Measurements from ENCODE around the gene SMYD2.
"Not testable (repeated sequence)": the region's sequence is repeated elsewhere in the genome, so short reads cannot be mapped to it uniquely, and the experiment has no call there.

The SMYD2 gene

DNA sequence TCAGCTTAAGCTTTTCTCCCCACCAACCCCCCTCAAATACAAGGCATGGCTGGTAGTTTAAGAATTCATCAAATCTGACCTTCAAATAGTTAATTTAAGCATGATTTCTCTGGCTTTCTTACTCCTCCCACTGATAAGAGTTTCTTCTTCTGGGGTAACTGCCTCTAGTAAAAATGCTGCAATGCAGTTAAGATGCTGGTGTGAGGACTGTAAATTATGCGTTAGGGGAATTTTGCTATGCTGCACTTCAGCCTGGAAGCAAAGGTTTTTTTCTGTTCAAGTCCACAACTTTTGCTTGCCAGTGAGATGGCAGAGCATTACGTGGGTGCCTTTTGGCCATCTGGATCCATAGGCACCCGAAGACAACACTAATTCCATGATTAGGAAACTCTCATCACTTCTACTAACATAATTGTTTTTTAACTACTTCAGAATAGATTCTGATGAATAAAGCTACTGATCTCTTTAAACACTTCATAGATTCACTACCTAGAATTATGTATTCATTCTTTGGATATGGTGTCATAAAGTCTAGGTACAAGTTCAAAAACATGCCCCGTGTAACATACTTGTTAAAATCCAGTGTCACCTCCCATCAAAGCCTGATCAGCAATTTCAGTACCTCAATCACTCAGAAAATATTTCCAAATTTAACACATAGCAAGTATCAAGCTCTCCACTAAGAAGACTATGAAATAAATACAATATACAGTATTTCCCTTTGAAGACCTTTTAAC is 8.8 kb upstream of the SMYD2 start:
- DNase-seq (ENCODE audit: low read depth), result no peak

DNA sequence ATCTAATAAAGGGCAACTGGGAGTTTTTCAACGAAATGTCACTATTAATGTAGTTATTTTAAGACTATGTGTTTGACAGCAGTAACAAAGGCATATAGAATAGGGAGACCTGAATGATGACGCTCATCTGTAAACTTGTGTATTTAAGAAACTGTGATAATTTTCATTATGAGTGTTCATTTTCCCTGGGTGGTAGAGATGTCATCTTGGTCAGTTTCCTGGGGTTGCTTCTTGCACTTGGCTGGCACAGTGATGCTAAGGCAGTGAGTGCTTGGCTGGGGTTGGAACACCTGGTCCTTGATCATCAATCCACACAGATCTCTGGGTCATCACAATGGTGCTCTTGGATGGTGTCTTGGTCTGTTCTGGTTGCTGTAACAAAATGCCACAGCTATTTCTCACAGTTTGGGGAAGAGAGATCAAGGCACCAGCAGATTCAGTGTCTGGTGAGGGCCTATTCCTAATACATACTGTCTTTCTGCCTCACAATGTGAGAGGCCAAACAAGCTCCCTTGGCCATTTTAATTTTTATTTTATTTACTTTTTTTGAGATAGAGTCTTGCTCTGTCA is 7.9 kb upstream of the SMYD2 start:
- DNase-seq (ENCODE audit: low read depth), result no peak

DNA sequence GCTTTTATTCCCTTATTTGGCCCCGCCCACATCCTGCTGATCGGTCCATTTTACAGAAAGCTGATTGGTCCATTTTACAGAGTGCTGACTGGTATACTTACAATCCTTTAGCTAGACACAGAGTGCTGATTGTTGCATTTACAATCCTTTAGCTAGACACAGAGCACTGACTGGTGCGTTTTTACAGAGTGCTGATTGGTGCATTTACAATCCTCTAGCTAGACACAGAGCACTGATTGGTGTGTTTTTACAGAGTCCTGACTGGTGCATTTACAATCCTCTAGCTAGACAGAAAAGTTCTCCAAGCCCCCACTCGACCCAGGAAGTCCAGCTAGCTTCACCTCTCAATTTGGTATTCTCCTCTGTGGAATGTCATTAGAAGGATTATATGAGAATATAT is 5.3 kb upstream of the SMYD2 start:
- not testable (repeated sequence) for DNase-seq (ENCODE audit: low read depth)

DNA sequence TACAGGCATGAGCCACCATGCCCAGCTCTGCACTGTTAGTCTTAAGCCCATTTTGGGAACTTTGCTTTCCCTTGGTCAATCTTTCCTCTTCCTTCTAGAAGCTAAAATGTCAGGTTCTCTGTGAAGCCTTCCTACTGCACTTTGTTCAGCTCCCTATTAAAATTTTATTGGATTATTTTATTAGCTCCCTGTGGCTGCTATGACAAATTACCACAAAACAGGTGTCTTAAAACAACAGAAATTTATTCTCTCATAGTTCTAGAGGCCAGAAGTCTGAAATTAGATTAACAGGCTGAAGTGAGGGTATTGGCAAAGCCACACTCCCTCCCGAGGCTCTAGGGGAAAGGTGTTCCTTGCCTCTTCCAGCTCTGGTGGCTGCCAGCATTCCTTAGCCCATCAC is 4.2 kb upstream of the SMYD2 start:
- DNase-seq (ENCODE audit: low read depth), result no peak

DNA sequence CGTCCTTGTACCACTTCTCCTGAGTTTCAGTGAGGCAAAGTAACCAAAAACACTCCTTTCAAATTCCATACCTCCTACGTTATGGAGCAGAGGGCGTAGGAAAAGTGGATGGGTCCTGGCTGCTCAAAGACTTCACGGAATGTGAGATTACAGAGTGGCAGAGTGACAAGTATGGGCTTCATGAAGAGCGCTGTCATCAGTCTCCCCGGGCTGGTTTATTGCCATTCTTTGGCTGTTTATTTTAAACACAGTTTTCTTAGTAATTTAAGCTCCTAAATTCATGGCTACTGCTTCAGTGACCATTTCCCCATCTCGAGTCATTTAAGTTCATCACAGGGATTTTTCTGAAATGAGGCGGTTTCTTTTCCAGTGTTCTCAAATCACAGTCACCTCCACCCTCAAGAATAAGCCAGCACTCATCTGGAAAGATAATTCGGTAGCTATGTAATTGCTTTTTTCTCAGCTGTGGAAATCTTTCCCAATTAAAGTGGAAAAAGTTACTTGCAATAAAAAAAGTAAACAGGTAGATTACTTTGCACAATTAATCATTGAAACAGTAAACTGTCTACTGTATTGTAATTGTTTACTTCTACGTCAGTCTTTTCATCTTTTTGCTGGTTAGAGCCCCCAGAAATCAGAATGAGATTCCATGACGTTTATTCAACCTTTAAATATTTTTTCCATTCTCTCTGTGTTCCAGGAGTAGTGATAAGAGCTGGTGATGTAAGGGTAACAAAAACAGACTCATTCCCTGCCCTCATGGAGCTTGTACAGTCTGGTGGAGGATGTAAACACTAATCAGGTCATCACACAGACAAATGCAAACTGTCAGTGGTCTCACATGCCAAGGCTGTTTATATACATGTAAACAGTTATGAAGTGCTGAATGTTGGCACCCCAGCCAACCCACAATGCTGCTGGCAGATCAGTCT is 3.0 kb upstream of the SMYD2 start:
- no peak for DNase-seq (ENCODE audit: low read depth)

DNA sequence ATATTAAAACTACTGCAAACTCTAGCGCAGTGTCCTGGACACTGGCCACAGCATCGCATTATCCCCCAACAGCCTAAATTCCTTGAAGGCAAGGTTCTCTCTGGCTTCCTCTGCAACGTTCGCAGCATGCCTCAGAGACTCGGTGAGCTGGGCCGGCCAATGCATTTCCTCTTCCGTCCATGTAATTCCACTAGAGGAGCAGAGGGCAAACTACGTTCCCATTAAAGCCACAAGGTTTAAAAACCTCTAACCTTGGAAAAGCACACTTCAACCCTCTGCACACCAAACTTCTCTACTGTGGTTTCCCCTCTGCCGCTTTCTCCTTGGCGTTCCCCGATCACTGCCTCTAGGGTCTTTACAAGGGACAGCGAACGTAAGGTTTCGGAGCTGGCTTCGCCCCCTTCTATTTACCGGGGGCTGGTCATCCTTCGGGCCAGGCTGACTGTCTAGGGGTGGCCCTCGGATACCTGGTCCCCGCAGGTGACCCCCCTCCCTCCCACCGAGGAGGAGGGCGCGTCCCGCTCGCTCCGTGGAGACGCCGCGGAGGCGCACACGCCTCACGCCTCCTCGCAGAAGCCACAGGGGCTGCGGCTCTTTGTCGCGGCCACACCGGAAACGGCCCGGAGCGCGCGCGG is 456 bp upstream of the SMYD2 start:
- DNase-seq (ENCODE audit: low read depth), result no peak

DNA sequence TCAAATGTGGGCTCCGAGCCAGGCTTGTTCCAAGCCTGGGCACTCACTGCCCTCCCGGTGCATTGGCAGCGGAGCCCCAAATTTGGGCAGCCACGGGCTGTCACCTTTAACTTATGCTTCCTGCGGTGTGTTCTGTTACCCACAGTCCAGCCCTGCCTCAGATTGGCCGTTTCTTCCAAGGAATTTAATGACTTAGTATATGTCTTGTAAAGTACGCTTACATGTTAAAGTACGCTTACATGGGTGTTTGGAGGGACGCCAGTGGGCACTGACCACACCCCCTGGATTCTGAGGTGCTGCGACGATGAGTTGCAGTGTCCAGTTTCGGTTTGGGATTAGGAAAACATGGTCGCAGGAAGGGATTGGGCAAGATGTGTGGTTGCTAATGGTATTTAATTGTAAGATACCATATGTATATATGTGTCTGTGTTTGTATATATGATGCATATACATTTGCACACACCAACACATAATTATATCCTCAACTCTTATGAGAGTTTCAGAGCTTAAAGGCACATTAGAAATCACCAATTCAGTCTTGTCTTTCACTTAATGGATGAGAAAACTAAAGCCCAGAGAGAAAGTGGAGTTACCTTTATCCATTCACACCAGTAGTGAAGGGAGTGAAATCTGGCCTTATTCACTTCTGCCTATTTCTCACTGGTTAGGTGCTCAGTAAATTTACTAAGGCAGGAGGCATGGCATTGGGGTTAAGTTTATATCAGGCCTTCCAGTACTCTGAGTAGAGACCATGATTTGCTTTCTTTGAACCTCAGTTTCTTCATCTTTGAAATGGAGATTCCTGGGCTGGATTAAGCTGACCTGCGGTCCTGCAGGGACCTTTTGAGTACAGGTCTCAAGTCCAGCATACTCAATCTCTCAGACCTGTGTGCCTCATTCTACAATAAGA is 1.0 kb downstream of the SMYD2 start:
- no peak for DNase-seq (ENCODE audit: low read depth)

DNA sequence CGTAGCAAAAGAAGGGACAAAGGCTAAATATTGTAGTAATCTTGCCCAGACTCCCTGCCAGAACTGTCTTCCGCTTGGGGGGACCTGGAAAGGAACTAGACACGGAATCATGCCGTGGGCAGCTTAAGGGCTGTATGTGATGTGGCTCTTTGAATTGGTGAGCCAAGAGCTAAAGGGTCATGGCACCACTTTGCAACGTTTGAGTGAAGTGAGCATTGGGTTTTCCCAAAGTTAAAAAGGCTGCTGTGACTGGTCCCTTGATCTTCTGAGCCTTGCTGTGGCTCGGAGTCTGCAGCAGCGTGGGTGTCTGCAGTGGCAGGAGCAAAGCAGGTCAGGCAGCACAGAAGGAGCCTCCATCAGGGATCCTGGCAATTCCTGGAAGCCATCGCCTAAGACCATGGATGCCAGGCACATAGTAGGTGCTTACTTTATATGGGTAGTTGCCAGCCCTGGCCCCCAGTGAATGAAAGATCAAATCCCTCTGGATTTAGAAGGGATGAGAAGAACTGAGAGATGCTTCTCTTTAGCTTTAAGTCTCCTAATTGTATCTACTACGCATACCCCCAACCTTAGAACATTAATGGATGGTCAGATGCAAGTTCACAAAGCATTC is 1.8 kb downstream of the SMYD2 start:
- DNase-seq (ENCODE audit: low read depth), result no peak

DNA sequence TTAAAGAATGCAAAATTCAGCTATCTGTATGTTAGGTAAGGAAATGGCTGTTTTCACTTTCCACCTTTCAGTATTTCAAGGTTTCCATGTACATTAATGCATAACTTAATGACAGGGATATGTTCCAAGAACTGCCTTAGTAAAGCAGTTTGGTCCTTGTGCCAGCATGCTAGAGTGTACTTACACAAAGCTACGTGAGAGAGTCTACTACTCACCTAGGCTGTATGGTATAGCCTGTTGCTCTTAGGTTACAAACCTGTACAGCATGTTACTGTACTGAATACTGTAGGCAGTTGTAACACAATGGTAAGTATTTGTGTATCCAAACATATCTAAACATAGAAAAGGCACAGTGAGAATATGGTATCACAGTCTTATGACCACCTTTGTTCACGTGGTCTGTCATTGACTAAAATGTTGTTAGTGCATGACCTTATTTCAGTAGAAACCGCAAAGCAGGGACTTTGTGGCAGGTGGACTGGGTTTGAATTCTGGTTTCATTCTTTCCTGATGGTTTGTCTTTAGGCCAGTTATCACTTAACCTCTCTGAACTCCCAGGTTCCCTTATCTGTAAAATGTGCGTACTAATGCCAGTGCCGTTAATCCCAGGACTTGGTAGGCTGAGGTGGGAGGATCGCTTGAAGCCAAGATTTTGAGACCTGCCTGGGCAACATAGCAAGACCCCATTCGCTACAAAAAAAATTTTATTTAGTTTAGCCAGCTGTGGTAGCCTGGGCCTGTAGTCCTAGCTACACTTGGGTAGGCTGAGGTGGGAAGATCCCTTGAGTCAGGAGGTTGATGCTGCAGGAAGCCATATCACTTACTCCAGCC is 4.9 kb downstream of the SMYD2 start:
- no peak for DNase-seq (ENCODE audit: low read depth)

DNA sequence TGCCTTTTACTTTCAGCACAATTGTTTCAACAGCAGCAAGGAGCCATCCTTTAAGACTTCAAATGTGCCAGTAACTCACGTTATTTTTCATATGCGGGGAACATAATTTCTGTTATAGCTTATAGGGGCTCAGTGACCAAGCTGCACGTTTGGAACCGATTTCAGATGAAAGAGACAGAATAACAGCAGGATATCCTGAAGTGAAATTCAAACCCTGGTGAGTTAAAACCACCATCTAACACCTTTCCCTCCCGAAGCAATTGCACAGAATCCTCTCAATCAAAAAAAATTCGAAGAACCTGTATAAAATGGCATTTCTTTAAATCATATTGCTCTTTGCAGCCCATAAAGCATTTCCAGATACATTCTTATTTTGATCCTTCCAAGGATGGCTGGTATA is 6.9 kb downstream of the SMYD2 start:
- no peak for DNase-seq (ENCODE audit: low read depth)

DNA sequence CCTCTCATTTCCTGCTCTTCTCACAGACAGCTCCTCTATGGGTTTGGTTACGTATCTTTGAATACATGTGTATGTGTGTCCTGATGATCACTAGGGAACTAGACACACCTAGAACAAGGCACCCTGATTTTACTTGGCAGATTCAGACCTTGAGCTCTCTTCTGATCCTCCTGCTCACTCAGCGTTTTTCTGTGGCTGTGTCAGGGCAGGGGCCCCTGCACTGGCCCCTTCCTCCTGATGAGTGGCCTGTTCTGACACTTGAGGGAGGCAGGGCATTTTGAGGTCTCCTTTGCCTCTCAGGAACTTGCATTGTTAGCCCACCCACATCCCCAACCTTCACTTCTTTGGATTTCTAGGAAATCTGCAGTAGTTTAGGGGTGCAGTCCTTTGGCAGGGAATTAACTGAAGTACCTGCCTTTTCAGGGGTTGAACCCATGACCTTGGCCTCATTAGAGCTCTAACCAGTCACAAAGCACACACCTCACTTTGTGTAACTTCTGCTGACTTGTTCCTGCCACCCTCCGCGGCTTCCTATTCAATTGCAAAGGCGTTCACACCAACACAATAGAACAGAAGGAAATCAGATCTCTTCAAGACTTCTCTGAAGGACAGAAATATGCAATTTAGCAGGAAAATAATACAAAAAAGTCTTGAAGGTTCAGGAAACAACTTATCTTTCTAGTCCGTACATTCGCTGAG is 8.8 kb downstream of the SMYD2 start:
- DNase-seq (ENCODE audit: low read depth), result no peak

DNA sequence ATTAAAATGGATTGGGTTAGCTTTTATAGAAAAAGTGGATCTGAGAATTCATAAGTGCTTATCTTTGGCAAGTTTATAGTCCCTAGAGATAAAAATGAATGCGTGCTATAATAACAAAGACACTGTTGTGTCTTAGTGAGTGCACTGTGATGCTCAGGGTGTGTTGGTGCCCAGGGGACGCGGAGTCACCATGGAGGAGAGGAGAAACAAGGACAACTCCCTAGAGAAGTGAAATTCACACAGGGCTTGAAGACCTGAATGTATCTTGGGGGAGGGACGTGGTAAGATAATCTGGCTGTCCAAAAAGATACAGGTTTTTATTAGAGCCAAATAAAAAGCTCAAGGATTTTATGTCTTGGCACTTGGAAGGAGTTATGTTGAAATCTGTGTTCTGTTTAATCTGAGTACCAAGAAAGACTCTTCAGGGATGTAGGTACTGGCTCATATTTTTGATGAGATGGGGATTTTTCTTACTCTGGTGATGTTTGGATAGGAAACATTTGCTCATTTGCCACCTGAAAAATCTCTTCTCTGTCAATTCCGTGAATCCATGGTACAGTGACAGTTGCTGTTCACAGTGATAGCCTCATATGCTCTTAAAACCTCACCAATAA is 9.6 kb downstream of the SMYD2 start:
- no peak for DNase-seq (ENCODE audit: low read depth)

DNA sequence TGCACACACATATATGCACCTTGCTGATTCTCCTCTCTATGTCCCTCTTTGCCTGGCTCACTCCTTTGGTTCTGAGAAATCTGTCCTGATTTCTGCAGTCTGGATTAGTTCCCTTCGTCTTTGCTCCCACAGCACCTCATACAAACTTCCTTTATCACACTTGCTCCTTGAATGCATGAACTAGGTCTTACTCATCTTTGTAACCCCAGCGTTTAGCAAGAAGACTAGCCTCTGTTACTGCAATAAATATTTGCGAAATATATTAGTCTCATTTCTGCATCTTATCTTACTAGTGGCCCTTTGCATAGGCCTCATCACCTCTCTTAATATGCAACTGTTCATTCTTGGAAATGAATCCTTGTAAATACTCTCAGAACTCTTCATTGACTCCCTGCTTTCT is 11.4 kb downstream of the SMYD2 start:
- DNase-seq (ENCODE audit: low read depth), result no peak

DNA sequence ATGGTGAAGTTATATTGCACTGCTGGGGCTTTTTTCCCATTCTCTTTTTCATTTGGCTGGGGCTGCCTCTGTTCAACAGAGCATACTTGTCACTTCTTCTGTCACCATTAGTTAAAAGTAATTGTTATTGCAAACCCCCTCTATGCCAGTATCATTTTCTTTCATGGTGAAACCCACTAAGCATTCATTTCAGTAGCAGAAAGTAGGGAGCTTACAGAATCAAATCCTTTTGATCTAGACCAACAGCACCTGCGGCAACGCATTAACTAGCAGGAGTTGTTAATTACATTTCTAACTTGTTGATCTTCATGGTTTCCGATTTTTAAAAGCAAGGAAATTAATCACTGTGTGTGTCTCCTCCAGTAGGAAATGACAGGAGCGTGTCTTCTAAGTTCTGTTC is 15.0 kb downstream of the SMYD2 start:
- DNase-seq (ENCODE audit: low read depth), result no peak

DNA sequence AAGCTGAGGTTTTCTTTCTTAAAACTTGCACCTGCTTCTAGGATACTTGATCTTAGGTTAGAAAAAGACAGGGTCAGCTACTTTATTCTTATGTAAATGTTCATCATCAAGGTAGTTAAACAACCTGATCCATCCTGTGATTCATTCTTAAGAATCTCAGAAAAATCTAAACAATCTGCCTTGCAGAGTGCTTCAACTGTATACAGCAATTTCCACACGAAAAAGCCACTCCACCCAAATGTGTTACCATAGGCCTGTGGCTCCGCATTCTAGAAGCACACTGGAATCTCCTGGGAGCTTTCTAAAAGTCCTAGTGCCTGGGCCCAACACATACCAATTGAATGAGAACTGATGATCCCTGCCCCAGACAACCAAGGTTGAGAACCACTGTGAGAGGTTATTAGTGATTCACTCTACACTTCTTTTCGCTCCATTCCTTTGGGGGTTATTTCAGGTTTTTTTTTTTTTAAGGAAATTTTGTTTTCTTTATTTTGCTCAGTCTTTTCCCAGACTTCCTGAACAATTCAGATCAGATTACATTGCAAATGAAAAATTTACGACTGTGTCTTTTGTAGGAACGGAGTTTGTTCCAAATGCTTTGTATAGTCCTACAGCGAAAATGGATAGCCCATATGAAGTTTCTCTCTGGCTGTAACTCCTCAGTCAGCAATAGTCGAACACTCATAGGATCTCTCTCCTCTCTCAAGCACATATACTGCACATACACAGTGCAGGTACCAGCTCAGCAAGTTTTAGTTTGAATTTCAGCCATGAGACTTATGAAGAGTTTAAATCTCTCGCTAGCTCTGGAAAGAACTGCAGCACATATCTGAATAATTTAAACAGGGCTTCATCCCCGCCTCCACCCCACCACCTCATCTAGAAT is 16.1 kb downstream of the SMYD2 start:
- no peak for DNase-seq (ENCODE audit: low read depth)

DNA sequence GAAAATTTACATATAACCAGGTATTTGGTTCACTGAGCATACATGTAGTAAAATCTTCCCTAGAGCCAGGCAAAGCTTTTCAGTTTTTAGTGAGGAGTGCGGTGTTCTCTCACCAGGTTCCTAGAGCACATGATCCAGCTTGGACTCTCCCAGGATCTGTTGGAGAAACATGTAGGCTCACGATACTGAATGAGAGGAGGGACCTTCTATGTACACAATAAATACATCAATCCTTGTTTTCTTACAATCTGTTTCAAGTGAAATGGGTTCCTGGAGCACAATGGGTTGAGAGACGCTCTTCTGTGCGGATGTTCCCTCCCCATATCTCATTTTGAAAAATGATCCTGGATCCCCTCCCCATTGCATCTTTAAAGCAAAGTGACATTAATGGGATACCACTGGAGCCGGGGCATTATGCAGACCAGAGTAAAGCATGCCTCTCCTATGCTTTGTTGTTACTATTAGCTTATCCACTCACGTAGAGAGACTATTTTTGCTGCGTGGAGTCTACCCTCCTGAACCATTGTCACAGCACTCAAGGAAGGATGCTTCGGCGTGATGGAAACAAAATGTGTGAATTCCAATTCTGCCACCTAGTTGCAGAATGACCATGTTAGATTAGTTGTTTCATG is 19.3 kb downstream of the SMYD2 start:
- no peak for DNase-seq (ENCODE audit: low read depth)

DNA sequence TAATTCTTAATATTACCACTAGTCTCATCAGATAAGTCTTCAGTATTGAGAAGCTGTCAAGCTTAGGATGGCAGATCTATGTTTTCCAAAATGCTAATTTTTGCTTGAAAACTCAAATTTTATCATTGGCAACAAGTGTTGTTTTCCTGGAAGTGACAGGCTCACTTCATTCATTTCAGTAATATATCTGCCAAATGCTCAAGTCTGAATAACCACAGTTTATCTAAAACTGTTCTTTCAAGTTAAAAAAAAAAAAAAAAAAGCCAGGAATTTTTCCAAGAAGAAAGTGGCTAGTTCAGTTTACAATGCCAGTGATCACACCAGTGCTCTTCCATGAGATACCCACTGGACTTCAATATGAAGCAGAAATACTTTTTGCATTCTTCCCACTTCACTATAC is 20.6 kb downstream of the SMYD2 start:
- DNase-seq (ENCODE audit: low read depth), result no peak

Measured in stimulated activated CD8-positive, alpha-beta memory T cell treated with anti-CD3 and anti-CD28 coated beads, Interleukin-7, amount 100 ng/mL, for 24 hours (primary cell).